ENCODE measurements around the gene PAOX.

PAOX gene

DNA sequence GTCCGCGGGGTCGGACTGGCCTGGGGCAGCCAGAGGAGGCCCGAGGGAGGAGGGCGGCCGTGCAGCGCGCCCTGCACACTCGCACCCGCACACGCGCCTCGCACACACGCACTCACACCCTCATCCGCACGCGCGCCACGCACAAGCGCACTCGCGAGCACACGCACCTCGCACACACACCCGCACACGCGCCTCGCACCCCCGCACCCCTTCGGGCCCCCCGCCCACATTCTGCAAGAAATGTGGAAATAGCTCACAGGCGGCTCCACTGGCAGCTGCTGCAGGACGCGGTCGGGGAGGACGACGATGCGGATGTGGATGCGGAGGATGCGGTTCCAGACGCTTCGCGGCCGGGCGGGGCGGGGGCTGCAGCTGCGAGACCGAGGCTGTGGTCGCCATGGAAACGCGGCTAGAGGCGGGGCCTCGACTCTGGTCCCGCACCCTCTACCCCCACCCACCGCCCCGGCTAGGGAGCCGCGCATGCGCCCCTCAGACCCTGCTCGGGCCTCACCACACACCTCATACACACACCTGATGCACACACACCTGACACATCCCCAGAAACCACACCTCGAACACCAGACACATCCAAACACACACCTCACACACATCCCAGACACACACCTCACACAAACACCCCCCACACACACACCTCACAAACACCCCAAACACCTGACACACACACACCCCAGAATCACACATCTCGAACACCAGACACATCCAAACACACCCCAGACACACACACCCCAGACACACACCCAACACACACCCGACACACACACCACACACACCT is 42.3 kb upstream of the PAOX start, which contains the start of gene CALY:
Gene CALY, minus strand, starts transcription at position 320 of the 793 bp plus-strand sequence. CDS start 7,907 bp downstream, outside the sequence.
- no peaks in the 10 kb centered on the region for H3K79me2 ChIP-seq (ENCODE audit: insufficient read depth, low read length)
- no peak within 1 kb of the TSS for H3K27ac ChIP-seq (ENCODE audit: low read depth, low read length)
- no peak within 1 kb of the TSS for H3K4me2 ChIP-seq (ENCODE audit: low read depth, low read length, poor library complexity, severe bottlenecking)
- no peaks in the 10 kb centered on the region for H3F3A ChIP-seq (ENCODE audit: insufficient read depth)
- no peak within 1 kb of the TSS for H3K4me3 ChIP-seq (ENCODE audit: insufficient read depth, low read length, poor library complexity, severe bottlenecking)
- no peaks in the 10 kb centered on the region; the same call in 1 of the 2 replicates for H3K9me3 ChIP-seq (ENCODE audit: insufficient read depth, low read length)
- no peak for TF ChIP-seq CTCF (IDR thresholded peaks at IDR 0.05; ENCODE audit: insufficient read depth, low read length, poor library complexity, severe bottlenecking)
- TF ChIP-seq EZH2phosphoT487 (conservative IDR thresholded peaks at IDR 0.05; ENCODE audit: low read length) = no peak
- H3K27me3 ChIP-seq (ENCODE audit: low read length) = no peaks in the 10 kb centered on the region
- no peak within 1 kb of the TSS for H3K9ac ChIP-seq (ENCODE audit: low read length)
- H2AFZ ChIP-seq (ENCODE audit: low read depth, low read length, severe bottlenecking) = no peak within 1 kb of the TSS
- no peaks in the 10 kb centered on the region for H3K36me3 ChIP-seq (ENCODE audit: low read length)
- H3K9me2 ChIP-seq (replicated peaks; ENCODE audit: insufficient read depth, low read length) = no peaks in the 10 kb centered on the region
- H4K20me1 ChIP-seq (ENCODE audit: low read depth, low read length) = no peaks in the 10 kb centered on the region

GRCh38 chr10:133337370-133337725 is 41.7 kb upstream of the PAOX start:
- H3K4me2 ChIP-seq (ENCODE audit: low read depth, low read length, poor library complexity, severe bottlenecking) = no peak overlapping the region
- H4K20me1 ChIP-seq (ENCODE audit: low read depth, low read length) = no peaks in the 10 kb centered on the region
- no peaks in the 10 kb centered on the region for H3K79me2 ChIP-seq (ENCODE audit: insufficient read depth, low read length)
- H3K9me2 ChIP-seq (replicated peaks; ENCODE audit: insufficient read depth, low read length) = no peaks in the 10 kb centered on the region
- H3K9ac ChIP-seq (ENCODE audit: low read length) = no peak overlapping the region
- no peaks in the 10 kb centered on the region for H3F3A ChIP-seq (ENCODE audit: insufficient read depth)
- H3K27ac ChIP-seq (ENCODE audit: low read depth, low read length) = no peak overlapping the region
- no peaks in the 10 kb centered on the region for H3K36me3 ChIP-seq (ENCODE audit: low read length)
- no peaks in the 10 kb centered on the region; the same call in 1 of the 2 replicates for H3K9me3 ChIP-seq (ENCODE audit: insufficient read depth, low read length)
- H3K27me3 ChIP-seq (ENCODE audit: low read length) = no peaks in the 10 kb centered on the region
- no peak overlapping the region for H3K4me3 ChIP-seq (ENCODE audit: insufficient read depth, low read length, poor library complexity, severe bottlenecking)
- no peak overlapping the region for H2AFZ ChIP-seq (ENCODE audit: low read depth, low read length, severe bottlenecking)
- TF ChIP-seq CTCF (IDR thresholded peaks at IDR 0.05; ENCODE audit: insufficient read depth, low read length, poor library complexity, severe bottlenecking) (no peak), EZH2phosphoT487 (conservative IDR thresholded peaks at IDR 0.05; ENCODE audit: low read length) (no peak)

DNA sequence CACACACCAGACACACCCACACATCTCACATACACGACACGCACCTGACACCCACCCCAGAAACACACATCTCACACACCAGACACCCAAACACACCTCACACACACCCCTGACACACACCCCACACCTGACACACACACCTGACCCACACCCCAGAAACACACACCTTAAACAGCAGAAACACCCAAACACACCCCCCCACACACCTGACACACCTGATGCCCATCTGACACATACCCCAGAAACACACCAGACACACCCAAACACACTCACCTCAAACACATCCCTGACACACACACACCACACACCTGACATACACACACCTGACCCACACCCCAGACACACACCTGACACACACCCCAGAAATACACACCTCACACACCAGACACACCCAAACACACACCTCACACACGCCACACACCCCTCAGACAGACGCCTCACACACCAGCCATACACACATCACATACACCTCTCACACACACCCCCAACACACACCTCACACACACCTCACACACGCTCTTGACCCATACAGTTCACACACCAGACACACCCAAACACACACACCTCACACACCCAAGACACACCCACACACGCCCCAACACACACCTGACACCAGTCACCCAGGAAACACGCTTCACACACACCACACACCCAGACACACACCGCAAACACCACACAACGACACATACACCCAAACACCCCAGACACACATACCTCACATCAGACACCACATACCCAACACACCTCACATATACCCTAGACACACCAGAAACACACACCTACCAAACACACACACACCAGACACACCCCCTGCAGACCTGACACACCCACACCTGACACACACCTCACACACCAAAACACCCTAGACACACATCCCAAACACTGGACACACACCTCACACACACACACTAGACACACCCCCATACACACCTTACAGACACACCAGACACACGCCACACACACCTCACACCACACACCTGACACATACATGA is 40.7 kb upstream of the PAOX start:
- Histone ChIP-seq H3K9ac (ENCODE audit: low read length) (no peak overlapping the region), H3K27ac (ENCODE audit: low read depth, low read length) (no peak overlapping the region), H3F3A (ENCODE audit: insufficient read depth) (no peaks in the 10 kb centered on the region), H3K4me3 (ENCODE audit: insufficient read depth, low read length, poor library complexity, severe bottlenecking) (no peak overlapping the region), H3K27me3 (ENCODE audit: low read length) (no peaks in the 10 kb centered on the region), H3K9me2 (replicated peaks; ENCODE audit: insufficient read depth, low read length) (no peaks in the 10 kb centered on the region), H3K9me3 (ENCODE audit: insufficient read depth, low read length) (no peaks in the 10 kb centered on the region; the same call in 1 of the 2 replicates), H3K36me3 (ENCODE audit: low read length) (no peaks in the 10 kb centered on the region), H3K79me2 (ENCODE audit: insufficient read depth, low read length) (no peaks in the 10 kb centered on the region), H4K20me1 (ENCODE audit: low read depth, low read length) (no peaks in the 10 kb centered on the region), H2AFZ (ENCODE audit: low read depth, low read length, severe bottlenecking) (no peak overlapping the region), H3K4me2 (ENCODE audit: low read depth, low read length, poor library complexity, severe bottlenecking) (no peak overlapping the region)
- no peak for TF ChIP-seq EZH2phosphoT487 (conservative IDR thresholded peaks at IDR 0.05; ENCODE audit: low read length)
- no peak for TF ChIP-seq CTCF (IDR thresholded peaks at IDR 0.05; ENCODE audit: insufficient read depth, low read length, poor library complexity, severe bottlenecking)
